Right atrium auricular region (tissue), 2 donors: Measurements from ENCODE around the gene SLC1A6. TPM values are rescaled to one million over a fixed set of nuclear protein-coding genes. Genes with fewer than 3 reads are reported as not detected.

Source experiments
- DNase-seq: peaks from one replicate; pipeline ENCODE4 v3.0.0-alpha.2; 2019; ENCODE audit warnings: low spot score
- H3K27ac ChIP-seq, 2 donors: fragments of 200-600 bp; sonication (generic); 1 replicate in 1 of 2; 2 replicates in 1 of 2; pipeline ENCODE4 v1.5.1; 2016 to 2019
- H3K27me3 ChIP-seq, 2 donors: fragments of 200-600 bp; sonication (generic); one replicate each; pipeline versions ENCODE4 v1.5.1 to v1.6.0; 2017 to 2019
- H3K36me3 ChIP-seq: fragments of 200-600 bp; sonication (generic); one replicate; pipeline ENCODE4 v1.5.1; 2016
- H3K4me1 ChIP-seq, 2 donors: fragments of 200-600 bp; sonication (generic); one replicate each; pipeline versions ENCODE4 v1.5.1 to v1.6.0; 2017 to 2019
- H3K4me3 ChIP-seq, 2 donors: fragments of 200-600 bp; sonication (generic); 1 replicate in 1 of 2; 2 replicates in 1 of 2; pipeline ENCODE4 v1.5.1; 2017 to 2019; ENCODE audit warnings: mild to moderate bottlenecking in 1 of 2, moderate library complexity in 1 of 2
- H3K9me3 ChIP-seq, 2 donors: fragments of 200-600 bp; sonication (generic); one replicate each; pipeline ENCODE4 v1.5.1; 2019
- CTCF ChIP-seq, 2 donors: fragments of 200-600 bp; sonication (generic); IDR thresholded peaks; one replicate each; pipeline ENCODE4 v1.5.1; 2019; ENCODE audit warnings: antibody characterized with exemption in 2 of 2
- total RNA-seq, 2 donors: library from RNA; depleted of rRNA; stranded (reverse); fragments of >200 nt; gene quantifications; one replicate each; pipeline ENCODE4 v1.1.0, GENCODE V29; 2016

Gene SLC1A6
- total RNA-seq, 2 donors from 2014 or later = not detected

DNA sequence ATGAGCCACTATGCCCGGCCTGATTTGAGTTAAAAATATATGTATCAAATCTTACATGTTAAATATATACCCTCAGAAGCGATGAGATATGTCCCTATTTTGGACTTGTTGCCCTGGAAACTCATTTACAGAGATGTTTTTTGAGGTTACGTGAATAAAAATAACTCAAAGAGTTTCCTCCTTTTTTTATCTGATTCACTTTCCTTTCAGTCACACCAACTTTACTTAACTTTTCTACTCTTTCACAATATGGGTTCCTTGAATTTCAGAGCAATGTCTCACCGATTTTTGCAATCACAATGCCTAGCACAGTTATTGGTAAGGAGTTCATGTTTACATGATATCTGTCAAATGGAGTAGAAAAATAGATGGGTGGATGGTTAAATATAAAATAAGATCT lies 36.1 kb downstream of the SLC1A6 start:
- Histone ChIP-seq H3K9me3 (no peaks in the 10 kb centered on the region), H3K27me3 (no peaks in the 10 kb centered on the region), H3K4me1 (no peaks in the 10 kb centered on the region), H3K27ac (no peak overlapping the region), H3K4me3 (no peak overlapping the region), H3K36me3 (no peaks in the 10 kb centered on the region)
- DNase-seq = no peak
- no peak for TF ChIP-seq CTCF (IDR thresholded peaks at IDR 0.05)

DNA sequence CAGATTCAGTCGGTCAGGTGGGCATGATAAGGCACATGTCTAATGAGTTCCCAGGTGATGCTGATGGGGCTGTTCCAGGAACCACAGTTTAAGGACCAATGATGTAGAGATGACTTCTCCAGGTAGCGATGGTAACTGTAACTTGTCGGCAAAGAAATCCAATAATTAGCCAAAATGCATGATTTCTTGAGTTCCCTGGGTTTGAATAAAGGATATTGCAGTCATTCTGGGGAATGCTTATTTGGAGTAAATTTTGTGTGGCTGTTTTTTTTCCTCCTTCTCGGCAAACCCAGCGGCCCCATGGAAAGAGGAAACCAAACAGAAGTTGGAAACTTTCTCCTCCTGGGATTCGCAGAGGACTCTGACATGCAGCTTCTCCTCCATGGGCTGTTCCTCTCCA lies 38.5 kb downstream of the SLC1A6 start, which contains the start of gene OR7C2:
OR7C2 (plus strand) TSS at position 301 of the 400 bp plus-strand sequence; CDS start at position 301, 0 bp downstream.
- H3K27me3 ChIP-seq = no peaks in the 10 kb centered on the region
- no peak for DNase-seq
- H3K27ac ChIP-seq = no peak within 1 kb of the TSS
- H3K4me3 ChIP-seq = no peak within 1 kb of the TSS
- no peaks in the 10 kb centered on the region for H3K4me1 ChIP-seq
- TF ChIP-seq CTCF (IDR thresholded peaks at IDR 0.05) = no peak
- H3K9me3 ChIP-seq = no peaks in the 10 kb centered on the region
- H3K36me3 ChIP-seq = no peaks in the 10 kb centered on the region

- Histone ChIP-seq H3K9me3 (no peaks in the 10 kb centered on the region), H3K36me3 (no peaks in the 10 kb centered on the region), H3K4me3 (no peak overlapping the region), H3K27me3 (no peaks in the 10 kb centered on the region), H3K27ac (no peak overlapping the region), H3K4me1 (no peaks in the 10 kb centered on the region)
- no peak for TF ChIP-seq CTCF (IDR thresholded peaks at IDR 0.05)
- DNase-seq = no peak
These were observed 39.4 kb downstream of the SLC1A6 start for GRCh38 chr19:14940266-14940665.

- no peak overlapping the region for H3K27ac ChIP-seq
- no peaks in the 10 kb centered on the region for H3K27me3 ChIP-seq
- TF ChIP-seq CTCF (IDR thresholded peaks at IDR 0.05) = no peak
- DNase-seq = no peak
- H3K36me3 ChIP-seq = no peaks in the 10 kb centered on the region
- peaks cover 0 to 16% of the 10 kb centered on the region in 2 donors for H3K9me3 ChIP-seq
- no peaks in the 10 kb centered on the region for H3K4me1 ChIP-seq
- H3K4me3 ChIP-seq = no peak overlapping the region
These were observed 46.2 kb downstream of the SLC1A6 start for GRCh38 chr19:14933506-14933905.

DNA sequence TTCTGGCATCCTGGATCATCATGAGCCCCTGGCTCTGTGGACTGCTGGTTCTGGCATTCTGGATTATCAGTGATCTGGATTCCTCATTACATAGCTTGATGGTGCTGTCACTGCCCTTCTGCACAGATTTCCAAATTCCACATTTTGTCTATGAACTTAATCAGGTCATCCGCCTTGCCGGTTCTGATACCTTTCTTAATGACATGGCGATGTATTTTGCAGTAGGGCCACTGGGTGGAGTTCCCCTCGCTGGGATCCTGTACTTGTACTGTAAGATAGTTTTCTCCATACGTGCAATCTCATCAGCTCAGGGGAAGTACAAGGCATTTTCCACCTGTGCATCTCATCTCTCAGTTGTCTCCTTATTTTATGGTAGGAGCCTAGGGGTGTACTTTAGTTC lies 62.8 kb downstream of the SLC1A6 start:
- Histone ChIP-seq H3K36me3 (no peaks in the 10 kb centered on the region), H3K27me3 (no peaks in the 10 kb centered on the region), H3K4me1 (no peaks in the 10 kb centered on the region), H3K27ac (no peak overlapping the region), H3K9me3 (no peaks in the 10 kb centered on the region), H3K4me3 (no peak overlapping the region)
- no peak for DNase-seq
- TF ChIP-seq CTCF (IDR thresholded peaks at IDR 0.05) = no peak

GRCh38 chr19:14915116-14915515 lies 64.5 kb downstream of the SLC1A6 start:
- Histone ChIP-seq H3K36me3 (no peaks in the 10 kb centered on the region), H3K4me3 (no peak overlapping the region), H3K9me3 (no peaks in the 10 kb centered on the region), H3K27ac (no peak overlapping the region), H3K4me1 (no peaks in the 10 kb centered on the region), H3K27me3 (no peaks in the 10 kb centered on the region)
- no peak for TF ChIP-seq CTCF (IDR thresholded peaks at IDR 0.05)
- DNase-seq = no peak
